HG03175 (cell line): Measurements from ENCODE around the gene NAMPT.

Experiments used
- ATAC-seq: cut with Tn5 transposase; IDR thresholded peaks from one replicate; pipeline ENCODE4 v1.9.1; 2021; ENCODE audit warnings: mild to moderate bottlenecking, moderate library complexity; ENCODE audit not compliant: unreplicated experiment

Gene NAMPT

DNA sequence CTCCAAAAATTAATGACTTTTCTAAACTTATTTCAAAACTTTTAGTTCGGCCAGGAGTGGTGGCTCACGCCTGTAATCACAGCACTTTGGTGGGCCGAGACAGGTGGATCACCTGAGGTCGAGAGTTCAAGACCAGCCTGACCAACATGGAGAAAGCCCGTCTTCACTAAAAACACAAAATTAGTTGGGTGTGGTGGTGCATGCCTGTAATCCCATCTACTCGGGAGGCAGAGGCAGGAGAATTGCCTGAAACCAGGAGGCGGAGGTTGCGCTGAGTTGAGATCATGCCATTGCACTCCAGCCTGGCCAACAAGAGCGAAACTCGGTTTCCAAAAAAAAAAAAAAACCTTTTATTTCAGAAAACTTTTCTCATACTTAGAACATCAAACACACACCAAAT lies 8.3 kb downstream of the NAMPT start:
- no peak for ATAC-seq

DNA sequence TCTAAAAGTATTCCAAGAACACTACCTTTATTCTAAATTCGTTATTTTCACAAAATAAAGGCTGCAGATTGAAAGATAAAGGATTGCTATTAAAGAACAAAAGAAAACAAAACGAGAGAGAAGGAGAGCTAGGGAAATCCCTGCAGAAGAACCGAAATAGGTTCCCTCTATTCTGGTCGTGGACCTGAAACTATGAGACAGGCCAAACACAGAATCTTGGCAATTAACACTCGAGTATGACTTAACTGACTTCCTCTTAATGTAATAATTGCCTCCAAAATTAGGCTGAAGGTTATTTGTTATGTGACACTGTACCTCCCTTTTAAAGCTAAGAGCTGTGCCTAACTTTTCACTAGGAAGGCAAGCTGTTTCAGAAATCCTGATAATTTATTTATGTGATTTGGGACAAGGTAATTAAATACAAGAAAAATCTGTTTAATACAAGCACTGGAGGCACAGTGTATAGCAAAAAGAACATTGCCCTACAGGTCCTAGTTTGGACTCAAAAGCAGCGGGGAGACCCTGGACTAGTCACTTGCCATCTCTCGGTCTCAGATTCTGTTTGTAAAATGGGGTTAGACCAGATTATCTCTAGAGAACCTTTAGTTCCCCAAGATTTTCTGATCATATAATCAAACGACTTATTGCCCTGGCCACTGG lies 11.6 kb downstream of the NAMPT start:
- ATAC-seq: no peak

DNA sequence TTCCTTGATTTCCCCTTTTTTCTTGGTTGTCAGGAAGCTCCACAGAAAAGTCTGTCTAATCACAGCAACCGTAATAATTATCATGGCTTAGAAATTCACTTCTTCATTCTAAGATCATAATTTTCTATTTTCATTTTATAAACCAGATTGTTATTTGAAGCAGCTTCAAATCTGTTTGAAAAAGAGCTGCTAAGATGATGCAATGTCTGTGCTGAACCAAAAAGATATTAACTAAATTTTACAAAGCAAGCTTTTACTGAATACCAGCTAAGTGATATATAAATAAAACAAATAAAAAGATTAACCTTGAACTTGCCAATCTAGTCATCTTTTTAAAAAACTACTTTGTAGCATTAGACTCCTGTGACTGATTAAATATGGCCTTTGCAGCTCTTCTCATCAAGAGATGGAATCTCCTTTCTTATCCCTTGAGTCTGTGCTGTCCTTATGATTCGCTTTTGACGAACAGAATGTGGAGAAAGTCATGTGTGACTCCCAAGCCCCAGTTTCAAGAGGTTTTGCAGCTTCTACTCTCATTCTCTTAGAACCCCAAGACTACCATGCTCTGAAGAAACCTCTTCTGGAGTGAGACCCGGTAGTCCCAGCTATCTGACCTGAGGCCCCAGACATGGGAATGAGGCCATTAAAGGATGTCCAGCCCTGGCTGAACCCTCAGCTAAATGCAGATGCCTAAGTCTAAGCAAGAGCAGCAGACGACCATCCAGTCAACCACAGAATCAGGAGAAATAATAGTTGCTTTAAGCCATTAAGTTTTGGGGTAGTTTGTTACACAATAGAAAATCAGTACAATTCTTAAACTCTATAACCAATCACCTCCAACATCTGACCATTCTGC lies 14.4 kb downstream of the NAMPT start:
- ATAC-seq: no peak

- ATAC-seq: no peak
Measured at GRCh38 chr7:106269254-106269961, 15.4 kb downstream of the NAMPT start.

DNA sequence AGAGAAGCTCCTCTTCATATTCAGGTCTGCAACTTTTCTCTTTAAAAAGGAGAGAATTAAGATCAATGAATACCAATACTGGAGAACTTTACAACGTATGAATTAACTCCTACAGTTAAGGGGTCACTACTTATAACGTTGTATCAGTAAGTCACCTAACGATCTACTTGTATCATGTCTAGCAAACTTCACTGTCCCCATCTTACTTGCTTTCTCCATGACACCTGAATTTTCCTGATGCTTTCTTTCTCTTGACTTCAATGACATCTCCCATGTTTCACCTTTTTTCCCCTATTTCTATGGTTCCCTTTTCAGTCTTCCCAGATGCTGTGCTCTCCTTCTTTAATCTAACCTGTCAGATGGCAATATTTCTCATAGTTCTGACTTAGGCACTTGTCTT lies 19.6 kb downstream of the NAMPT start:
- no peak for ATAC-seq

GRCh38 chr7:106262221-106262881 lies 22.4 kb downstream of the NAMPT start:
- no peak for ATAC-seq

DNA sequence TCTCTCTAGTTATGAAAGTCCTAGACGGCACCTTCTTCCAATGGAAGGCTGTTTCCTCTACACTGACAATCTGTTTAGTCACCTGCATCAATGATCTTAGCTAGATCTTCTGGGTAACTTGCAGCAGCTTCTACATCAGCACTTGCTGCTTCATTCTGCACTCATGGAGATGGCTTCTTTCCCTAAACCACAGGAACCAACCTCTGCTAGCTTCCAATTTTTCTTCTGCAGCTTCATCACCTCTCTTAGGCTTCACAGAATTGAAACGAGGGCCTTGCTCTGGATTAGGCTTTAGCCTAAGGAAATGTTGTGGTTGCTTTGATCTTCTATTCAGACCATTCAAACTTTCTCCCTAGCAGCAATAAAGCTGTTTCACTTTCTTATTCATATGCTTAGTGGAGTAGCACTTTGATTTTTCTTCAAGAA lies 24.6 kb downstream of the NAMPT start:
- no peak for ATAC-seq

GRCh38 chr7:106258789-106259188 lies 26.0 kb downstream of the NAMPT start:
- no peak for ATAC-seq

GRCh38 chr7:106257752-106258151 lies 27.0 kb downstream of the NAMPT start:
- no peak for ATAC-seq

- ATAC-seq: no peak
Measured at GRCh38 chr7:106256144-106256543, 28.6 kb downstream of the NAMPT start.

DNA sequence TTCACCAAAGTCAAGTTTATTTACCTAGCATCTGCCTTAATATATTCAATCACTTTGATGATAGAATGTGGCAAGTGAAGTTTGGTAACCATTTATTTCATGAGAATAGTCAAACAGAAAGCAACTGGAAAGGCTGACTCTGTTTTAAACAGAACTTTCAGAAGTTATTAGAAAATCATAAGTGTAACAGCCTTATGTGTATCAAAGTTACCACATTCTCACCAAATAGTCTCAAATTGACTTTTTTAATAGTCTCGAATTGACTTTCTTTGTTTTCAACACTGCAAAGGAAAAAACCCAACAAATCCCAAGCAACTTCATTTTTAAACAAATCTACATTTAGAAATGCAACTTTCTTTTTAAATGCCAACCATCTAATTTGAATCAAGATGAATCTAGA lies 29.5 kb downstream of the NAMPT start:
- ATAC-seq: no peak

DNA sequence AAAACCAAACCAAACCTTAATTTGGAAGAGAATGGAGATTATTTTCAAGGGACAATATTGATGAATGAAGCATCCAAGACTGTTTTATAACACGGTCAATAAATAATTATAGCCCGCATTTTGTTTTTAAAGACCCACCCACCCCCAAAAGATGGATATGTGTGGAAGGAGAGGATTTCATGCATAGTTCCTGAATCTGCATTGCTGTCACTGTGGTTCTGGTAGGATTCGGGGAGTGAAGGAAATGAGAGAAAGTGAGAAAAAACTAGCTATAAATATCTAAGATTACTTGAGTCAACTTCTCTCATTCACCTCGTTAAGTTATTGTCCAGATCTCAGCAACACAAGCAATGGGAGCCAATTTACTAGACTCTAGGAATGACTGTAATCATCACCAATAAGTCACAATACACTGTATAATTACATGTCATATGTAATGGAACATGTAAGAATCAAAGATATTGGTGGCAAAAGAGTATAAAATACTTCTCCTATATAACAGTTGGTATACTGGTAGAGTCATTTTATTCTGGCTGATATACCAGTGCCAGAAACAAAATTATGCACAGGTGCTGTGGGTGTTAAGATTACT lies 30.2 kb downstream of the NAMPT start:
- no peak for ATAC-seq

- no peak for ATAC-seq
Measured at GRCh38 chr7:106252568-106252967, 32.2 kb downstream of the NAMPT start.

- no peak for ATAC-seq
Measured at GRCh38 chr7:106249488-106249887, 35.3 kb downstream of the NAMPT start.

- no peak for ATAC-seq
Measured at GRCh38 chr7:106248600-106248999, 36.2 kb downstream of the NAMPT start.

DNA sequence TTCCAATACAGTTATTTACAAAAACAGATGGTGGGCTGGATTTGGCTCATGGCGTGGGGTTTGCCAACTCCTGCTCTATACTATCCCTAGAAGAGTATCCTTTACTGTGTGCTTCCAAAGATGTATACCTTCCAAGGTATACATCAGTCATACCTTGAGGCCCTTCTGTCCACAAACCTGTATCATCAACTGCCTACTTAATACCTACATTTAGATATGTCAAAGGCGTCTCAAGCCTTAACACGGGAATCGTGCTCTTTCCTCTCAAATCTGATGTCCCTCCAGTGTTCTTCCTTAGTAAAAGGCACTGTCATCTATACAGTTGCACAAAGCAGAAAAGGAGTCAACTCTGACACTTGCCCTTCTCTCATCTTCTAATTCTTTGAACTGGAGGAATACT lies 36.9 kb downstream of the NAMPT start:
- no peak for ATAC-seq

DNA sequence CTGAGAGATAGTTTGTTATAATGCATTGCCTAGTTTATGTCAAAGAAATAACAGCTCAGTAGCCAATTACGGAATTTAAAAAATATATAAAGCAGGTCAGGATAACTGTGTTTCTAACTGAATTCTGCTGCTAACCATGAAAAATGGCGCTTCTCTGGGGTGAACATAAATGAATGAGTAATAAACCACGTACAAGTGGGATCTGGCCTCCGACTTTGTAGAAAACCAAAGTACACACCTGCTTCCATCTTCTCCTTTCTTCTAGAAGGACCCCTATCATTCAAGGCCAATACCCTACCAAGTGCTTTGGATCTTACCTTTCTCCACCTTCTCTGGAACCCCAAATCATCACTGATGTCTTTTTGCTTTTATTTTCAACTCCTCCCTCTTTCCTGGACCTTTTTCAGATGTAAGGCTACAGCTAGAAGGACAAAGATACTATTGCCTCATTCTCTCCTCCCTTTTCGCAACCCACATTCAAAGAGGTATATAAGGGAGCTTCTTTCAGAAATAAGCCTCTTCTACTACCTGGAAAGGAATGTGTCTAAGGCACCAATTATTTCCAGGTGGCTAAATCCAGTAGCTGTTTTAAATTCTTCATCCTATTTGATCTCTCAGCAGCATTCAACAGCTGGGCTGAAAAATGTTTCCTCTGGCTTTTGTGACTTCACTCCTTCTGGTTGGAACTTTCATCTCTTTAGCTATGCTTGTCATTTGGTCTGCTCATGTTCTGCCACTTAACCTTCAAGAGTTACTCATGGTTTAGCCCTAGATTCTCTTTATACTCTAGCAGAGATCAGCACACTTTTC lies 37.7 kb downstream of the NAMPT start:
- ATAC-seq: no peak

GRCh38 chr7:106243893-106244292 lies 40.9 kb downstream of the NAMPT start:
- no peak for ATAC-seq

DNA sequence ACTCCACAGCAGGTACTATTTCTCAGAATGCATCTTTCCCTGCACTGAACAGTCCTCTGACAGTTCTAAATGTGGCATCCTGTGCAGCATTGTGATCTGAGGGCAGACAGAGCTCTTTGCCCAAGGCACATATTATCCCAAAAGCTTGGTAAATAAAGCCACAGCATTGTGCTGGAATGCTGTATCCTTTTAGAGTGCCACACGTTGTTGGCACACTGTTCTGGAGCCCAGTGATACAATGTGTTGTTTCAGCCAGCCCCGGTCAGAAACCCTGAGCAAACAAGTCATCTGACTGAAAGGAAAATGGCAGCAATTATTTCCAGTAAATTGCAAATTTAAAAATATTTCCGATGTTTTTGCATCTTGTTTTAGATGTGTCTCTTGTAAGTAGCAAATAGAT lies 45.4 kb downstream of the NAMPT start:
- no peak for ATAC-seq

DNA sequence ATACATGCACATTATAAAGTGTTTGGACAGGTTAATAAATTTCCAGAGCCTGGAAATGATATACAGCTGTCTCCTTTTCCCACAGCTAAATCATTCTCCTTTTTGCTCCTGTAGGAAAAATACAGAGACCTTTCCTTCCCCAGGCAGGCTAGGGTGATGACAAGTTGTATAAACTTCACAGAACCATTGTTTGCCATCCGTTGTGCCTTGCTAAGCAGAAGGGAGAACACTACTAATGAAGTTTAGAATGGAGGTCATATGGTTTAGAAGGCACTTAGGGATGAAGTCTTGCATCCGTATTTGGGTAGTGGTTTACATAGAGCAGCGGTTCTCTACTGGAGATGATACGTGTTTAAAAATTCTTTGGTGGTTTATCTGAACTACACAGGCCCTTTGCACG lies 46.0 kb downstream of the NAMPT start:
- no peak for ATAC-seq
